NCI-H2107 treated with DMSO at 0.1 percent for 48 hours (cell line): ENCODE data around the gene GP1BA.

Experiments used
- DNase-seq: peaks from one replicate; lab custom pipeline; 2025; ENCODE audit not compliant: unreplicated experiment; lab: John Stamatoyannopoulos, UW

Gene GP1BA

GRCh38 chr17:4971826-4972225 is 39.7 kb downstream of the GP1BA start:
- no peak for DNase-seq

DNA sequence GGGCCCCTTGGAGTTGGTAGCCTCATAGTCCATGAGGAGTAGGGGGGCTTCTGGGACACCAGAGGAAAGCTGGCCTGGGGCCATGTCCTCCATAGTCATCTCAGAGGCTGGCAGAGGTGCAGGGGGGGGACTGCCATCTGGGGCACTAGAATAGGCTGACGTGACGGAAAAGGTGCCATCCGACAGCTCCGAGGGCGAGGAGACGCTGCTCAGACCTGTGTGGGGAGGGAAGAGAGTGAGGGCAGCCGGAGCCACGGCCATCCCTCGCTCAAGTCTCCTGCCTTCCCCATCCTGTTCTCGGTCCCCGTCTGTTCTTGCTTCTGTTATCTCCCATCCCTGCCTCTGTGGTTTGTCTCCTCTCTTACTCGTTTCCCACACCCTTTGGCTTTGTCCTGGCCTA is 40.2 kb downstream of the GP1BA start:
- no peak for DNase-seq

GRCh38 chr17:4972752-4973151 is 40.7 kb downstream of the GP1BA start:
- DNase-seq = no peak

- no peak for DNase-seq
These were observed 41.4 kb downstream of the GP1BA start for GRCh38 chr17:4973256-4974114.

- DNase-seq = no peak
These were observed 42.1 kb downstream of the GP1BA start for GRCh38 chr17:4974115-4974670.

DNA sequence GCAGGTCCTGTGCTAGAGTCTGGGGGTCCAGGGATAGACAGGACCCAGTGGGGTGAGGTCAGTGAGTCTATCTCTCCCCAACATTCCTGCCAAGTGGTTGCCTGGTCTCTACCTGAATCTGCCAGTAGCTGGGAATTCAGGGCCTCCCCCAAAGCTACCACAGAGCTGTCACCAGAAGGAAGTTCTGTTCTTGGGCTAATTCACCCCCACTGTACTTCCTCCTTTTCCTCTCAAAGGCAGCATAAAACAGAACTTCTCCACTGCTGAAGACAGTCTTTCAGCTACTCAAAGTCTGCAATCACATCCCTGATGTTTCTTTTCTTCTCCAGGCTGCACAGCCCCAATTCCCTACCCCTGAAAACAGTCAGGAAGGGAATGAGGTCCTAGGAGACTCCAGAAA is 46.6 kb downstream of the GP1BA start:
- no peak for DNase-seq

DNA sequence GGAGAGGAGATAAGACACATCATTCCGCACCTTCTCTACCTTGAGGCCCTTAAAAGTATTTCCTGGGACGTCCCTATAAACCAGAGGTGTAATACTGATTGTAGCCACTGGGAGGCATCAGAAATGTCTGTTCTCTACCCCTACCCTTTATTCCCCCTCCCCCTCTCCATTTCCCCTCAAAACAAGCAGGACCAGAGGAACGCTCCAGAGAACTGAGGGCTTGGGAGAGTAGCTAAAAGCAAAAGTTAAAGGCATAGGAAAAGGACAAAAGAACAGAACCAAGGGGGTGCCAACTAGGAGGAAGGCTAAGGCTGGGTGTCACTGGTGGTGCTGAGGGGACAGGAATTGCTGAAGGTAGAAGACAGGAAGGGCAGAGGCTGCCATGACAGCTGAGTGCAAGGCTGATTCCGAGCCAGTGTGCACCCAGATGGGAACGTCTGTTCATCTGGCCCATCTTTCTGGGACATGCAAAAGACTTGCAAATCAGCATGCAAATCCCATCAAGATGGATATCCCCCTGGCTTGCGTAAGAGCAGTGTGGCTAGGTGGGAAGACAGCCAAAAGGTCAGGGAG is 48.7 kb downstream of the GP1BA start:
- DNase-seq = no peak

- no peak for DNase-seq
These were observed 50.2 kb downstream of the GP1BA start for GRCh38 chr17:4982305-4982704.
